SKM-1 (cell line): Measurements from ENCODE around the gene NUP153.
A peak's percentile ranks its signal among the peaks of the same experiment; 100 is the strongest.
"Not testable (repeated sequence)": the region's sequence is repeated elsewhere in the genome, so short reads cannot be mapped to it uniquely, and the experiment has no call there.

ENCODE experiments used
- DNase-seq: peaks from one replicate; lab custom pipeline; 2025; ENCODE audit not compliant: unreplicated experiment; lab: John Stamatoyannopoulos, UW

Gene NUP153

GRCh38 chr6:17714177-17714576 is 7.5 kb upstream of the NUP153 start:
- no peak for DNase-seq

GRCh38 chr6:17712576-17712975 is 5.9 kb upstream of the NUP153 start:
- no peak for DNase-seq

DNA sequence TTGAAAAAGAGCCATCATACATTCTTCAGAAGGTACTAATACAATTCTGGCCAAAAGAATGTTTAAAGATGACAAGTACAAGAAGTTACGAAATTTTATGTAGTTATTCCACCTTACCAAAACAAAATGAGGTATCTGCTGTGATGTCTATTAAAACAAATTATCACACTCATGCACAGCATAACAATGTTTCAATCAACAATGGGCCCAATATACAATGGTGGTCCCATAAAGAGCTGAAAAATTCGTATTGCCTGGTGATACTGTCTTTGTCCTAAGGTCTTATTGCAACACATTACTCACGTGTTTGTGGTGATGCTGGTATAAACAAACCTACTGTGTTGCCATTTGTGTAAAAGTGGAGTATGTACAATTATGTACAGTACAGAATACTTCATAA is 3.6 kb upstream of the NUP153 start:
- no peak for DNase-seq

DNA sequence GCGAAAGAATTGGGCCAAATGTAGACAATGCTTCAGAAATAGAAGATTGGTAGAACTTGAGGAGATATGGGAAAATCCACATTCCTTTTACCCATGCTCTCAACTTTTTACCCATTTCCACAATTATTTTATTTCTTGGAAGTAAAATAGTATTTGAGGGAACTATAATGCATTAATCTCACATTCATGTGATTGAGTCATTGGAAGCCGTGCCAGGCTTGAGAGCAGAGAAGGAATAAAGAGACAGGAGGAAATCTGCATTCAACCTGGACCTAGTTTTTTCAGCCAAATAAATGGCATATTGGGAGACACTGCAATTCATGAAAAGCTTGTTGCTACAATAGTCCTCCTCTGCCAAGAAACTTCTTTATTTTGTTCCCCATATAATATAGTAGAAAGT is 2.8 kb upstream of the NUP153 start:
- no peak for DNase-seq

DNA sequence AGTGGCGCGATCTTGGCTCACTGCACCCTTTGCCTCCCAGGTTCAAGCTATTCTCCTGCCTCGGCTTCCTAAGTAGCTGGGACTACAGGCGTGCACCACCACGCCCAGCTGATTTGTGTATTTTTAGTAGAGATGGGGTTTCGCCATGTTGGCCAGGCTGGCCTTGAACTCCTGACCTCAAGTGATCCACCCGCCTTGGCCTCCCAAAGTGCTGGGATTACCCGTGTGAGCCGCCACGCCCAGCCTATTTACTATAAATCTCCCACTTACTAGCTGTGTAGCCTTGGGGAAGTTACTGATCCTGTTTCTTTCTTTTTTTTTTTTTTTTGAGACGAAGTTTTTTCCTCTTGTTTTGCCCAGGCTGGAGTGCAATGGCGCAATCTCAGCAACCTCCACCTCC is 1.3 kb upstream of the NUP153 start:
- DNase-seq: not testable (repeated sequence)

- DNase-seq: no peak
Measured at GRCh38 chr6:17707371-17707651, 586 bp upstream of the NUP153 start.

DNA sequence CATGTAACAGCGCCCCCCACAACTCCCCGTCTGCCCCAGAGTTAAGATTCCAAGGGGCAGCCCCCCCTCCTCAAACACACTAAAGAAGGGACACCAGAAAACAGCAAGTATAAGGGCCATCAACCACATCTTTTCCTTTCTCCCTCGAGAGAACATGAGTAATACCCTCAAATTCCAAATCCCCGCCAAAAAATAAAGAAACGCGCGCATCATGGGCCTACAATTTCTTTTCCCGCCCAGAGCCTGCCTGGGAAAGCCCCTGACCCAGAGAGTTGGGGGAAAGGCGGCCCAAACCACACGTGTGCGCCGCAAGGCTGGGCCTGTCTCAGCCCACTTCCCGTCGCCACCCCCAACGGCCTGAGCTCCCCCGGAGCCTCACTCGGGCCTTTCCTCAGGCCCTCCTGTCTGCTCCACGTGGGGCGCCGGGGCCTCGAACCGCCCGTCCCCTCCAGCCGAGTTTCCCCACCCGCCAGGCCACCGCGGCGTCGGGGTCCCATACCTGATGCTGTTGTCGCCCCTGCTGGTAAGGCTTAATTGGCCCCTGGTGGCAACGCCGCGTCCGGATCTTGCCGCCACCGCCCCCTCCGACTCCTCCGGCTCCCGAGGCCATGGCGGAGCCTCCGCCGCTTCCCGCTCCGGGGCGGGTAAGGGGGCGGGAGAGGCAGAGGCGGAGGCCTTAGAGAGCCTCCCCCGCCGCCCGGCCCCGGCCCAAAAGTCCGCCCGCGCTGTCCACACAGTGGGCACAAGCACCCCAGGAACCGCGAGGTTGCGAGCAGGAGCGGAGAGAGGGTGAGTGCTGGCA is 746 bp downstream of the NUP153 start:
- no peak for DNase-seq

DNA sequence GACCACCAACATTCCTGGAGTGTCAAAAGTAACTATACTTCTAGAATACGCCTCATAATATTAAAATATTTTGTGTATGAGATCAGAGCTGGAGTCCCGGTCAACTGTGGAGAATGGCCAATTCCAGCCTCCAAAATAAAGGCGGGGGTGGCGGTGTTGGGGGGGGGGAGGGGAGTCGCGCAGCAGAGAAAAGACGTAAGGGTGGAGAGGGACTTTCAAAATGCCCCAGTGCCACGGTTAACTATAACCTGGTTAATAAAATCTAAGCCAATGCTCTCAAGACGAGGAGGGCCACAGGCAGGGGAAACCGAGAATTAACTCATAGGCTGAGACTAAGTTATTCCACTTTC is 1.3 kb downstream of the NUP153 start:
- no peak for DNase-seq

DNA sequence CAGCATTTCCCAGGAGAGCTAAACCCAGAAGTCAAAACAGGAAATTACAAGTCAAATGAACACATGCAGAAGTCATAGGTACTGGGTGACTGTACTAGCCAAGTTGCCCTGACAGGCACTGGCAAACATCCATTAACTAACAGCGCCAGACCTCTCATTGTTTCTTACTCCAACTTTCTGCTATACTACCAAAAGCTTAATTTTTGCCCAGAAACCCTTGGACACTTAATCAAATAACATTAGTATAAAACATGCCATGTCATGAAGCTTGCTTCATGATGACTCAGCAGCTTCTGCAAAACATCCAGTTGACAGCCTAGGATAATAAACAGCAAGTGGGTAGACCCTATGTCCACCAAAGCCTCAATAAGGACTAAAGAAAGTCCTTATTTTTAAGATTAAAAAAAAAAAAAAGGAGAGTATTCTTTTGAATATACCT is 3.5 kb downstream of the NUP153 start:
- DNase-seq: peak; percentile 54

GRCh38 chr6:17700421-17701416 is 6.0 kb downstream of the NUP153 start:
- peak; percentile 41 for DNase-seq

- DNase-seq: no peak
Measured at GRCh38 chr6:17691925-17692538, 14.7 kb downstream of the NUP153 start.

DNA sequence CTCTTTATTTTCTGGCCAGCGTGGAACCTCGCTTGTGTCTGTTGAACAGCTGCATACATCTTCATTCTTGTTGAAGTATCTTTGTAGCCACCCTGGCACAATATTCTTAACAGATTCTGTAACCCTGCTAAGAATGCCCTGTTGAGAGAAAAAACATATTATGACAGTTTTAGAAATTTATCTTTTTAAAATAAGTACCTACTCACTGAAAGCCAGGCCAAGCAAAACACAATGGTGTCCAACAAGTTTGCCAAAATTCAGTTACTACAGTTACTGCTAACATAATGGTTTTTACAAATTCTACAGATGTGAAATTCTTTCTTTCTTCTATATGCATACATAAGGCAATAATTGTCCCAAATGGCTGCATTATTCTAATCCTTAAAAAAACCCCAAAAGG is 18.2 kb downstream of the NUP153 start:
- DNase-seq: no peak

GRCh38 chr6:17687136-17687535 is 19.6 kb downstream of the NUP153 start:
- no peak for DNase-seq

- no peak for DNase-seq
Measured at GRCh38 chr6:17684134-17684533, 22.6 kb downstream of the NUP153 start.

GRCh38 chr6:17683428-17683827 is 23.3 kb downstream of the NUP153 start:
- no peak for DNase-seq

DNA sequence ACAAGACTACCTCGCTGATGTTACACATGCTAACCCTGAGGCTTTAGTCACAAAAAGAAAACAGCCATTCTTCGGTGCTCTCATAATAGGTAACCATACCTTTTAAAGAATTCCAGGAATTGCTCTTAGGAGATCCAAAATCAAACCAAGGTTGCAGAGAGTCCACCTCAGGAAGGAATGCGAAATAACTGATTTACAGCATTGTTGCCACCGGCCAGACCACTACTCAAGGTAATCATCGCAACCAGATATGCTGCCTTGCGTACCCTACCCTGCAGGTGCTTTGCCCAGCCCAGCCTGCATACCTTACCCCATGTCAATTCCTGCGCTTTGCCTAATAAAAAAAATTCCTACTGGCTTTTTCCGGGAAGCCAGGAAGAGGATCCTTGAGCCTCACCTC is 27.0 kb downstream of the NUP153 start:
- DNase-seq: no peak

GRCh38 chr6:17677602-17678001 is 29.1 kb downstream of the NUP153 start:
- no peak for DNase-seq

GRCh38 chr6:17673543-17674254 is 33.0 kb downstream of the NUP153 start:
- no peak for DNase-seq

DNA sequence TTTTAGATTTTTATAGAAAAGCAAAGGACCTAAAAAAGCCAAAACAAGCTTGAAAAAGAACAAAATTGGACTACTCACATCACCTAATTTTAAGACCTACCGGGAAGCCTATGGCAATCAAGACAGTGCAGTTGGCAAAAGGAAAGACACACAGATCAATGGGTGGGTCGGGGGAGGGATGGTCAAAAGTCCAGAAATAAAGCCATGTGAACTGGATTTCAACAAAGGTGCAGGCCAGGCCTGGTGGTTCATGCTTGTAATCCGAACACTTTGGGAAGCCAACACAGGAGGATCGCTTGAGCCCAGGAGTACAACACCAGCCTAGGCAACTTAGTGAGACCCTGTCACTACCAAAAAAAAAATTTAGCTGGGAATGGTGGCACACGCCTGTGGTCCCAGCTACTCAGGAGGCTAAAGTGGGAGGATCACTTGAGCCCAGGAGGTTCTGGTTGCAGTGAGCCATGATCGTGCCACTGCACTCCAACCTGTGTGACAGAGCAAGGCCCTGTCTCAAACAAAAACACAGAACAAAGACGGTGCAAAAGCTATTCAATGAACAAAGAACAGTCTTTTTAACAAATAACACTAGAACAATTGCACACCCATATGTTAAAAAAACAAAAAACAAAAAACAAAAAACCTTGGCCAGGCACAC is 34.5 kb downstream of the NUP153 start:
- no peak for DNase-seq

DNA sequence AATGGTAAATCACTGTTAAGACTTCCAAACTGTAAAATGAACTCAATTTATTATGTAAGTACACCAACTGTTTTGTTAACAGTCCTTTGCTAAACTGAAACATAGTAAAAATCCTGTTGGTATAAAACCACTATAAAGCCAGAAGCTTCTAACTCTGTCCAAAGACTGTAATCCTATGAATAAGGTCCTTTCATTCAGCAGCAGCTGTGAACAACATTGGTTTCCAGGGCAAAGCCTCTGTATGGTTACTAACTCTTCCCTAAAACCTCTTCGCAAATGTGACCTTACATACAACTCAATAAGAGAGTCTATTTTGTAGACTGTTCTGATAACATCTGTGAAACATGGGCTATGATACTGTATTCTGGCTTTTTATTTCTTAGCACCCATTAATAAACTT is 40.1 kb downstream of the NUP153 start:
- no peak for DNase-seq

DNA sequence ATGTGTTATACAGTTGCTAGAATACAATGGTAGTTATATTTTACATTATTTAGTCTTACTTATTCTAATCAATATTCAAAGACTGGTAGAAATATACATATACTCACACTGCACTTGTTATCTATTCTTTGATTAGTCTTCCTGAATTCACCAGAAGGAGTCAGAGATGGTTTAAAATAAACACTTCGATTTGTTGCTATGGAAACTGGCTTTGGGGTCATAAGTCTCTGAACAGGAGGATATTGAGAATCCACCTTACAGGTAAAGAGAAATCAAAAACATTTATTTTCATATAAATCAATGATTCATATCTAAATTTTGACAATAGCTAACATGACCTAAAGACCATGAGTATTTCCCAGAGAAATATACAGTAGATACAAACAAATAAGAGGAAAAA is 41.6 kb downstream of the NUP153 start:
- DNase-seq: no peak
